Spleen (tissue), 7 donors: ENCODE data around the gene CDC25B.

ENCODE experiments used
- POLR2A ChIP-seq, 3 donors: fragments of 450-650 bp; IDR thresholded peaks; one replicate each; pipeline ENCODE4 v1.5.1; 2017; ENCODE audit warnings: antibody characterized with exemption in 3 of 3, mild to moderate bottlenecking in 1 of 3
- POLR2AphosphoS5 ChIP-seq, 3 donors: sonication (generic); formaldehyde crosslinking; IDR thresholded peaks; one replicate each; pipeline ENCODE4 v1.5.1; 2017; ENCODE audit warnings: antibody characterized with exemption in 3 of 3
- TF ChIP-seq, protein P1 (sequence below), 11 experiments: fragments of 200-600 bp in 7 of 11; fragments of 450-650 bp in 4 of 11; sonication (generic) in 4 of 11; IDR thresholded peaks in 8 of 11; conservative IDR thresholded peaks in 3 of 11; 1 replicate in 7 of 11; 2 replicates in 4 of 11; pipeline versions ENCODE4 v1.4.0 to v1.8.0; 2016 to 2021; ENCODE audit warnings: antibody characterized with exemption in 11 of 11, inconsistent platforms in 4 of 11, mild to moderate bottlenecking in 1 of 11
- donor health status: DM: no; HTN: no; CAD: no; lungs with moderate emphysema.
- donor health status: DM: no; HTN: no; CAD: no.
- donor health status: DM: no; HTN: no; CAD: no.

DNA sequence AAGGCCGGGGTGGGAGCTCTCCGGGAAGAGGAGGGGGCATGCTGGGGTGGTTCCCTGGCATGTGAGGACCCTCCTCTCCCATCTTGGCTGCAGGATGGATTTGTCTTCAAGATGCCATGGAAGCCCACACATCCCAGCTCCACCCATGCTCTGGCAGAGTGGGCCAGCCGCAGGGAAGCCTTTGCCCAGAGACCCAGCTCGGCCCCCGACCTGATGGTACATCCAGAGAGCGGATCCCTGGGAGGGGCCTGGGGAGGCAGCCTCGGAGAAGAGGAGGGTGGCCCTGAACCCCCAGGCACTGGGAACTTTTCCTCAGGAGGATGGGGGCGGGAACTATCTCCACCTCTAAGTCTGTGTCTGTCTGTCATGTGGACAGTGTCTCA, 4.8 kb downstream of the CDC25B start:
- TF ChIP-seq, protein P1, sequence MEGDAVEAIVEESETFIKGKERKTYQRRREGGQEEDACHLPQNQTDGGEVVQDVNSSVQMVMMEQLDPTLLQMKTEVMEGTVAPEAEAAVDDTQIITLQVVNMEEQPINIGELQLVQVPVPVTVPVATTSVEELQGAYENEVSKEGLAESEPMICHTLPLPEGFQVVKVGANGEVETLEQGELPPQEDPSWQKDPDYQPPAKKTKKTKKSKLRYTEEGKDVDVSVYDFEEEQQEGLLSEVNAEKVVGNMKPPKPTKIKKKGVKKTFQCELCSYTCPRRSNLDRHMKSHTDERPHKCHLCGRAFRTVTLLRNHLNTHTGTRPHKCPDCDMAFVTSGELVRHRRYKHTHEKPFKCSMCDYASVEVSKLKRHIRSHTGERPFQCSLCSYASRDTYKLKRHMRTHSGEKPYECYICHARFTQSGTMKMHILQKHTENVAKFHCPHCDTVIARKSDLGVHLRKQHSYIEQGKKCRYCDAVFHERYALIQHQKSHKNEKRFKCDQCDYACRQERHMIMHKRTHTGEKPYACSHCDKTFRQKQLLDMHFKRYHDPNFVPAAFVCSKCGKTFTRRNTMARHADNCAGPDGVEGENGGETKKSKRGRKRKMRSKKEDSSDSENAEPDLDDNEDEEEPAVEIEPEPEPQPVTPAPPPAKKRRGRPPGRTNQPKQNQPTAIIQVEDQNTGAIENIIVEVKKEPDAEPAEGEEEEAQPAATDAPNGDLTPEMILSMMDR (IDR thresholded peaks at IDR 0.05 in 8 of 11, conservative IDR thresholded peaks at IDR 0.05 in 3 of 11), result no peak
- no peak for TF ChIP-seq POLR2A (IDR thresholded peaks at IDR 0.05)
- TF ChIP-seq POLR2AphosphoS5 (IDR thresholded peaks at IDR 0.05), result no peak
